ENCODE data around the gene USP40. TPM values are rescaled to one million over a fixed set of nuclear protein-coding genes. Genes with fewer than 3 reads are reported as not detected.
A peak's percentile ranks its signal among the peaks of the same experiment; 100 is the strongest.

USP40 gene
- total and polyA plus RNA-seq, 2 donors (not counting 1 experiment from before 2014, with no cell fraction given): 19.8 to 37.0 TPM

DNA sequence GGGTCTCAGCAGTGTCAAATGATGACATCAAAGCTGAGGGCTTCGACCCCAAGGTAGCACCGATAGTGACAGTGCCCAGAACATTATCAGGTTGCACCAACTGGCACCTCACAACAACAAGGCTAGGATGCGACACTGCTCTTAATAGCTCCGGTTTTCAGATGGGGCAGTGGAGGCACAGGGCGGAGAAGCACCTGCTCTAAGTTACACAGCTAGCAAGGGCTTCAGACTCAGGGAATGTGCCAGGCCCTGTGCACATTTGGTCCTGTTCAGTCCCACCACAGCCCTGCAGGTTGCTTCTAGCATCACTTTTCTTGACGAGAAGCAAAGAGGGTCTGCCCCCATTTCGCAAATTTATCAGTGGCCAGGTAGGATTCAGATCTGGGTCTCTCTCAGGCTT is 138.1 kb downstream of the USP40 start:
- Mint-ChIP-seq H3K27ac (no peak overlapping the region), H3K9me3 (ENCODE audit: insufficient read depth) (no peaks in the 10 kb centered on the region), H3K27me3 (no peaks in the 10 kb centered on the region), H3K4me3 (no peak overlapping the region), H3K4me1 (peaks cover 66% of the 10 kb centered on the region)
- Histone ChIP-seq H3K9ac (ENCODE audit: low read length) (no peak overlapping the region), H3K9me3 (ENCODE audit: control extremely low read depth in 1 of 3, control insufficient read depth in 2 of 3, insufficient read depth in 1 of 3, low read length in 2 of 3) (no peaks in the 10 kb centered on the region), H4K20me1 (ENCODE audit: control insufficient read depth, insufficient read depth, low read length, poor library complexity, severe bottlenecking) (peaks cover 81% of the 10 kb centered on the region), H3K4me3 (ENCODE audit: control extremely low read depth in 1 of 5, extremely low read depth in 1 of 5, insufficient read depth in 1 of 5, low read depth in 2 of 5, low read length in 4 of 5) (no peak overlapping the region), H2AFZ (ENCODE audit: insufficient read depth, low read depth, low read length, poor library complexity, severe bottlenecking) (no peak overlapping the region), H3K27ac (ENCODE audit: low read length in 2 of 2) (peak overlapping the region in 1 of 2 donors; percentile 48), H3K4me1 (ENCODE audit: control insufficient read depth in 2 of 2, insufficient read depth in 2 of 2, low read length in 2 of 2) (peaks cover 14 to 22% of the 10 kb centered on the region in 2 donors), H3K36me3 (replicated peaks in 1 of 2; ENCODE audit: control extremely low read depth in 1 of 2, control insufficient read depth in 1 of 2, extremely low read depth in 1 of 2, insufficient read depth in 2 of 2, low read length in 1 of 2) (peaks cover 0 to 50% of the 10 kb centered on the region in 2 experiments), H3K27me3 (replicated peaks in 1 of 4; ENCODE audit: control extremely low read depth in 1 of 4, control insufficient read depth in 3 of 4, insufficient read depth in 4 of 4, low read length in 3 of 4) (no peaks in the 10 kb centered on the region), H3K4me2 (replicated peaks; ENCODE audit: low read depth, low read length, poor library complexity, severe bottlenecking) (no peak overlapping the region), H3K79me2 (ENCODE audit: control insufficient read depth, insufficient read depth, low read length) (peaks cover 98% of the 10 kb centered on the region)
- intact Hi-C loops (cut with micrococcal nuclease): no loop called here
- TF ChIP-seq EZH2 (IDR thresholded peaks at IDR 0.05; ENCODE audit: borderline replicate concordance, insufficient read depth, low read depth, low read length, poor library complexity, severe bottlenecking): no peak
- TF ChIP-seq, protein P1, sequence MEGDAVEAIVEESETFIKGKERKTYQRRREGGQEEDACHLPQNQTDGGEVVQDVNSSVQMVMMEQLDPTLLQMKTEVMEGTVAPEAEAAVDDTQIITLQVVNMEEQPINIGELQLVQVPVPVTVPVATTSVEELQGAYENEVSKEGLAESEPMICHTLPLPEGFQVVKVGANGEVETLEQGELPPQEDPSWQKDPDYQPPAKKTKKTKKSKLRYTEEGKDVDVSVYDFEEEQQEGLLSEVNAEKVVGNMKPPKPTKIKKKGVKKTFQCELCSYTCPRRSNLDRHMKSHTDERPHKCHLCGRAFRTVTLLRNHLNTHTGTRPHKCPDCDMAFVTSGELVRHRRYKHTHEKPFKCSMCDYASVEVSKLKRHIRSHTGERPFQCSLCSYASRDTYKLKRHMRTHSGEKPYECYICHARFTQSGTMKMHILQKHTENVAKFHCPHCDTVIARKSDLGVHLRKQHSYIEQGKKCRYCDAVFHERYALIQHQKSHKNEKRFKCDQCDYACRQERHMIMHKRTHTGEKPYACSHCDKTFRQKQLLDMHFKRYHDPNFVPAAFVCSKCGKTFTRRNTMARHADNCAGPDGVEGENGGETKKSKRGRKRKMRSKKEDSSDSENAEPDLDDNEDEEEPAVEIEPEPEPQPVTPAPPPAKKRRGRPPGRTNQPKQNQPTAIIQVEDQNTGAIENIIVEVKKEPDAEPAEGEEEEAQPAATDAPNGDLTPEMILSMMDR (IDR thresholded peaks at IDR 0.05): no peak
- ChIA-PET CTCF (interaction anchor here (1.4 to 15.7 kb wide), 3 partner anchors 14 to 25 kb away, joined by 4 to 218 read pairs (median 7); no protein-coding TSS in a partner anchor), POLR2A (no interaction called here)
- DNase-seq (no peak), ATAC-seq (ENCODE audit: low read depth) (no peak)
- 92% methylated on average over 6 of the region's 7 CpGs for WGBS (ENCODE audit: insufficient coverage)

DNA sequence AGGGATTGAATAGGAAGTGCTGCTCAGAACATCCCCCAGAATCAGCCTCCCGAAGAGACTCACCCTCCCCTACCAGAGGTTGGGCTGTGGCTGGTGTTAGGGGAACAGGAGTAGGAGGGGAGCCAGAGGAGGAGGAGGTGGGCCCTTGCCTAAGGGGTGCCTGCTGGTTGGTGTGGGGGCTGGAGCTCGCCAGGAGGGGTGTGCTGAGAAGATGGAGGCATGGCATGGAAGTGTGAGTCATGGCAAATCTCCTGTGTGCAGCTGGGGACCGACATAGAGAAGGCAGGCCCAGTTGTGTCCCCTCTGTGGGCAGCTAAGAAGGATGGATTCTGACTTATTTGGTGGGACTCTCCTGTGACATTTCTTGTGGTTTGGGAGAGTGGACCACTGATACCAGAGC is 138.6 kb downstream of the USP40 start:
- ATAC-seq (ENCODE audit: low read depth) (no peak), DNase-seq (no peak)
- 92% methylated on average over 2 of the region's 3 CpGs for WGBS (ENCODE audit: insufficient coverage)
- POLR2A ChIA-PET: no interaction called here
- Histone ChIP-seq H3K27me3 (replicated peaks in 1 of 4; ENCODE audit: control extremely low read depth in 1 of 4, control insufficient read depth in 3 of 4, insufficient read depth in 4 of 4, low read length in 3 of 4) (no peaks in the 10 kb centered on the region), H3K9me3 (ENCODE audit: control extremely low read depth in 1 of 3, control insufficient read depth in 2 of 3, insufficient read depth in 1 of 3, low read length in 2 of 3) (no peaks in the 10 kb centered on the region), H3K79me2 (ENCODE audit: control insufficient read depth, insufficient read depth, low read length) (peaks cover 98% of the 10 kb centered on the region), H3K4me3 (ENCODE audit: control extremely low read depth in 1 of 5, extremely low read depth in 1 of 5, insufficient read depth in 1 of 5, low read depth in 2 of 5, low read length in 4 of 5) (no peak overlapping the region), H3K9ac (ENCODE audit: low read length) (no peak overlapping the region), H4K20me1 (ENCODE audit: control insufficient read depth, insufficient read depth, low read length, poor library complexity, severe bottlenecking) (peaks cover 81% of the 10 kb centered on the region), H3K27ac (ENCODE audit: low read length in 2 of 2) (peak overlapping the region in 1 of 2 donors; percentile 48), H3K36me3 (replicated peaks in 1 of 2; ENCODE audit: control extremely low read depth in 1 of 2, control insufficient read depth in 1 of 2, extremely low read depth in 1 of 2, insufficient read depth in 2 of 2, low read length in 1 of 2) (peaks cover 2 to 55% of the 10 kb centered on the region in 2 experiments), H3K4me2 (replicated peaks; ENCODE audit: low read depth, low read length, poor library complexity, severe bottlenecking) (no peak overlapping the region), H3K4me1 (ENCODE audit: control insufficient read depth in 2 of 2, insufficient read depth in 2 of 2, low read length in 2 of 2) (peaks cover 18 to 26% of the 10 kb centered on the region in 2 donors), H2AFZ (ENCODE audit: insufficient read depth, low read depth, low read length, poor library complexity, severe bottlenecking) (no peak overlapping the region)
- intact Hi-C loops (cut with micrococcal nuclease): no loop called here
- TF ChIP-seq, protein P1 (IDR thresholded peaks at IDR 0.05): no peak
- no peak for TF ChIP-seq EZH2 (IDR thresholded peaks at IDR 0.05; ENCODE audit: borderline replicate concordance, insufficient read depth, low read depth, low read length, poor library complexity, severe bottlenecking)
- H3K4me3 Mint-ChIP-seq: no peak overlapping the region
- H3K27ac Mint-ChIP-seq: peak overlapping the region; percentile 59
- CTCF ChIA-PET: interaction anchor here (1.4 to 15.7 kb wide), 3 partner anchors 14 to 24 kb away, joined by 4 to 218 read pairs (median 7); no protein-coding TSS in a partner anchor
- peaks cover 70% of the 10 kb centered on the region for H3K4me1 Mint-ChIP-seq
- no peaks in the 10 kb centered on the region for H3K27me3 Mint-ChIP-seq
- H3K9me3 Mint-ChIP-seq (ENCODE audit: insufficient read depth): no peaks in the 10 kb centered on the region

Data from B cell (primary cell).